HepG2 (cell line): ENCODE measurements around the gene CRAT. TPM values are rescaled to one million over a fixed set of nuclear protein-coding genes. Genes with fewer than 3 reads are reported as not detected.

Source experiments
- CSRNP2 ChIP-seq: sonication (generic); formaldehyde crosslinking; conservative IDR thresholded peaks from 2 replicates; pipeline ENCODE4 v1.8.0; 2022; ENCODE audit warnings: low read depth, missing genetic modification reagents
- DR1 ChIP-seq: sonication (generic); formaldehyde crosslinking; IDR thresholded peaks from 2 replicates; pipeline ENCODE4 v1.8.0; 2021; ENCODE audit warnings: mild to moderate bottlenecking, missing genetic modification reagents, inconsistent platforms
- ETV6 ChIP-seq: sonication (generic); formaldehyde crosslinking; conservative IDR thresholded peaks from 2 replicates; pipeline ENCODE4 v1.4.0; 2020; ENCODE audit warnings: missing genetic modification reagents
- KAT8 ChIP-seq: IDR thresholded peaks from 2 replicates; pipeline ENCODE4 v1.6.1; 2016; ENCODE audit warnings: missing genetic modification reagents, missing compliant biosample characterization
- MAZ ChIP-seq, 2 experiments: sonication (generic) in 1 of 2; formaldehyde crosslinking in 1 of 2; IDR thresholded peaks; 2 replicates each; pipeline versions ENCODE4 v1.5.0 to v1.6.1; 2012 to 2020; ENCODE audit warnings: low read depth in 2 of 2, mild to moderate bottlenecking in 2 of 2, borderline replicate concordance in 1 of 2, improper control_type of control experiment in 1 of 2, low read length in 1 of 2, missing genetic modification reagents in 1 of 2, moderate library complexity in 1 of 2
- MEIS1 ChIP-seq: sonication (generic); formaldehyde crosslinking; IDR thresholded peaks from 2 replicates; pipeline ENCODE4 v1.9.0; 2021; ENCODE audit warnings: mild to moderate bottlenecking, missing genetic modification reagents, moderate library complexity, borderline replicate concordance
- RBM39 ChIP-seq: fragments of 200-400 bp; formaldehyde crosslinking; IDR thresholded peaks from one replicate; pipeline ENCODE4 v1.6.1; 2018; ENCODE audit warnings: antibody characterized with exemption, mild to moderate bottlenecking, low read depth, low read length; ENCODE audit not compliant: poor library complexity, severe bottlenecking
- SNAI1 ChIP-seq: sonication (generic); formaldehyde crosslinking; IDR thresholded peaks from 2 replicates; pipeline ENCODE4 v1.5.0; 2020; ENCODE audit warnings: mild to moderate bottlenecking, missing genetic modification reagents, borderline replicate concordance
- SNAPC2 ChIP-seq: sonication (generic); formaldehyde crosslinking; IDR thresholded peaks from 2 replicates; pipeline ENCODE4 v1.8.1; 2022; ENCODE audit warnings: mild to moderate bottlenecking, missing genetic modification reagents
- TBX2 ChIP-seq: sonication (generic); formaldehyde crosslinking; IDR thresholded peaks from 2 replicates; pipeline ENCODE4 v1.5.0; 2020; ENCODE audit warnings: missing genetic modification reagents, mild to moderate bottlenecking, borderline replicate concordance
- ZNF574 ChIP-seq: sonication (generic); formaldehyde crosslinking; IDR thresholded peaks from 2 replicates; pipeline ENCODE4 v1.4.0; 2020; ENCODE audit warnings: missing genetic modification reagents
- ZNF777 ChIP-seq: sonication (generic); formaldehyde crosslinking; IDR thresholded peaks from 2 replicates; pipeline ENCODE4 v1.4.0; 2020; ENCODE audit warnings: missing genetic modification reagents
- ZNF788 ChIP-seq: sonication (generic); formaldehyde crosslinking; IDR thresholded peaks from 2 replicates; pipeline ENCODE4 v1.5.0; 2020; ENCODE audit warnings: mild to moderate bottlenecking, missing genetic modification reagents, borderline replicate concordance
- ZNF891 ChIP-seq: sonication (generic); formaldehyde crosslinking; IDR thresholded peaks from 2 replicates; pipeline ENCODE4 v1.5.0; 2020; ENCODE audit warnings: mild to moderate bottlenecking, missing genetic modification reagents
- polyA plus RNA-seq, 8 experiments: library from polyadenylated mRNA; depleted of rRNA in 3 of 8; stranded (reverse) in 7 of 8; unstranded in 1 of 8; fragments of >200 nt; fragmentation: Illumina TruSeq in 4 of 8; extraction: Trizol in 4 of 8; gene quantifications; 2 replicates each; pipeline versions ENCODE4 v1.2.1 to v1.2.3, GENCODE V29; 2011 to 2016; ENCODE audit warnings: low read depth in 4 of 8, missing spikeins in 1 of 8, mixed read lengths in 1 of 8; ENCODE audit not compliant: insufficient read depth in 1 of 8
- total RNA-seq, 5 experiments: library from RNA; depleted of rRNA; stranded (reverse); fragments of >200 nt; fragmentation: Illumina TruSeq; extraction: Trizol; gene quantifications; 2 replicates each; pipeline ENCODE4 v1.2.3, GENCODE V29; 2016; ENCODE audit warnings: low read depth in 1 of 5
- TF ChIP-seq, protein P1 (sequence below): sonication (generic); formaldehyde crosslinking; IDR thresholded peaks from 2 replicates; pipeline ENCODE4 v1.4.0; 2020; ENCODE audit warnings: missing genetic modification reagents
- TF ChIP-seq, protein P2 (sequence below): sonication (generic); formaldehyde crosslinking; IDR thresholded peaks from 2 replicates; pipeline ENCODE4 v1.9.0; 2022; ENCODE audit warnings: missing genetic modification reagents, mild to moderate bottlenecking, borderline replicate concordance
- TF ChIP-seq, protein P3 (sequence below): IDR thresholded peaks from 2 replicates; pipeline ENCODE4 v1.6.1; 2016; ENCODE audit warnings: missing compliant biosample characterization, missing genetic modification reagents, borderline replicate concordance

The CRAT gene
- total and polyA plus RNA-seq, 2 of the 13 experiments (the other 11 are each of a cell fraction or from before 2014, with no cell fraction given): 26.1 to 26.6 TPM

GRCh38 chr9:129080601-129081387 is 29.8 kb downstream of the CRAT start, which contains the start of gene DOLPP1 (continued):
- TF ChIP-seq, protein P1, sequence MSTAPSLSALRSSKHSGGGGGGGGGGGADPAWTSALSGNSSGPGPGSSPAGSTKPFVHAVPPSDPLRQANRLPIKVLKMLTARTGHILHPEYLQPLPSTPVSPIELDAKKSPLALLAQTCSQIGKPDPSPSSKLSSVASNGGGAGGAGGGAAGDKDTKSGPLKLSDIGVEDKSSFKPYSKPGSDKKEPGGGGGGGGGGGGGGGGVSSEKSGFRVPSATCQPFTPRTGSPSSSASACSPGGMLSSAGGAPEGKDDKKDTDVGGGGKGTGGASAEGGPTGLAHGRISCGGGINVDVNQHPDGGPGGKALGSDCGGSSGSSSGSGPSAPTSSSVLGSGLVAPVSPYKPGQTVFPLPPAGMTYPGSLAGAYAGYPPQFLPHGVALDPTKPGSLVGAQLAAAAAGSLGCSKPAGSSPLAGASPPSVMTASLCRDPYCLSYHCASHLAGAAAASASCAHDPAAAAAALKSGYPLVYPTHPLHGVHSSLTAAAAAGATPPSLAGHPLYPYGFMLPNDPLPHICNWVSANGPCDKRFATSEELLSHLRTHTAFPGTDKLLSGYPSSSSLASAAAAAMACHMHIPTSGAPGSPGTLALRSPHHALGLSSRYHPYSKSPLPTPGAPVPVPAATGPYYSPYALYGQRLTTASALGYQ (CRISPR knock-in tag): no peak
- TF ChIP-seq CSRNP2 (CRISPR knock-in tag) (no peak), SNAPC2 (CRISPR knock-in tag) (peak; percentile 44; the same call in 1 of the 2 replicates), TBX2 (CRISPR knock-in tag) (peak; percentile 67; the same call in 1 of the 2 replicates), ZNF788 (CRISPR knock-in tag) (peak; percentile 14; the same call in 1 of the 2 replicates), RBM39 (peak; percentile 69), MAZ (IDR thresholded peaks at IDR 0.05; ENCODE audit: borderline replicate concordance, low read depth, low read length) (no peak; the same call in 1 of the 2 replicates), MAZ (CRISPR knock-in tag; IDR thresholded peaks at IDR 0.05; ENCODE audit: low read depth) (peak; percentile 41), ZNF891 (CRISPR knock-in tag) (0 out of 2 replicates have a peak, but pooled peaks have one; percentile 13), MEIS1 (CRISPR knock-in tag) (peak; percentile 73; the same call in 1 of the 2 replicates), SNAI1 (CRISPR knock-in tag) (no peak), ZNF777 (CRISPR knock-in tag) (peak; percentile 75), ETV6 (CRISPR knock-in tag) (0 out of 2 replicates have a peak, but pooled peaks have one; percentile 56), ZNF574 (CRISPR knock-in tag) (peak; percentile 33; the same call in 1 of the 2 replicates), KAT8 (peak; percentile 56; the same call in 1 of the 2 replicates), DR1 (CRISPR knock-in tag) (peak; percentile 54; the same call in 1 of the 2 replicates)
- TF ChIP-seq, protein P2, sequence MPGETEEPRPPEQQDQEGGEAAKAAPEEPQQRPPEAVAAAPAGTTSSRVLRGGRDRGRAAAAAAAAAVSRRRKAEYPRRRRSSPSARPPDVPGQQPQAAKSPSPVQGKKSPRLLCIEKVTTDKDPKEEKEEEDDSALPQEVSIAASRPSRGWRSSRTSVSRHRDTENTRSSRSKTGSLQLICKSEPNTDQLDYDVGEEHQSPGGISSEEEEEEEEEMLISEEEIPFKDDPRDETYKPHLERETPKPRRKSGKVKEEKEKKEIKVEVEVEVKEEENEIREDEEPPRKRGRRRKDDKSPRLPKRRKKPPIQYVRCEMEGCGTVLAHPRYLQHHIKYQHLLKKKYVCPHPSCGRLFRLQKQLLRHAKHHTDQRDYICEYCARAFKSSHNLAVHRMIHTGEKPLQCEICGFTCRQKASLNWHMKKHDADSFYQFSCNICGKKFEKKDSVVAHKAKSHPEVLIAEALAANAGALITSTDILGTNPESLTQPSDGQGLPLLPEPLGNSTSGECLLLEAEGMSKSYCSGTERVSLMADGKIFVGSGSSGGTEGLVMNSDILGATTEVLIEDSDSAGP (CRISPR knock-in tag): peak; percentile 46; the same call in 1 of the 2 replicates
- TF ChIP-seq, protein P3, sequence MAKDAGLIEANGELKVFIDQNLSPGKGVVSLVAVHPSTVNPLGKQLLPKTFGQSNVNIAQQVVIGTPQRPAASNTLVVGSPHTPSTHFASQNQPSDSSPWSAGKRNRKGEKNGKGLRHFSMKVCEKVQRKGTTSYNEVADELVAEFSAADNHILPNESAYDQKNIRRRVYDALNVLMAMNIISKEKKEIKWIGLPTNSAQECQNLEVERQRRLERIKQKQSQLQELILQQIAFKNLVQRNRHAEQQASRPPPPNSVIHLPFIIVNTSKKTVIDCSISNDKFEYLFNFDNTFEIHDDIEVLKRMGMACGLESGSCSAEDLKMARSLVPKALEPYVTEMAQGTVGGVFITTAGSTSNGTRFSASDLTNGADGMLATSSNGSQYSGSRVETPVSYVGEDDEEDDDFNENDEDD (CRISPR knock-in tag): peak; percentile 53
